ENCODE data around the gene GMCL2. TPM values are rescaled to one million over a fixed set of nuclear protein-coding genes. Genes with fewer than 3 reads are reported as not detected.
"Not testable (repeated sequence)": the region's sequence is repeated elsewhere in the genome, so short reads cannot be mapped to it uniquely, and the experiment has no call there.

GMCL2 gene, protein sequence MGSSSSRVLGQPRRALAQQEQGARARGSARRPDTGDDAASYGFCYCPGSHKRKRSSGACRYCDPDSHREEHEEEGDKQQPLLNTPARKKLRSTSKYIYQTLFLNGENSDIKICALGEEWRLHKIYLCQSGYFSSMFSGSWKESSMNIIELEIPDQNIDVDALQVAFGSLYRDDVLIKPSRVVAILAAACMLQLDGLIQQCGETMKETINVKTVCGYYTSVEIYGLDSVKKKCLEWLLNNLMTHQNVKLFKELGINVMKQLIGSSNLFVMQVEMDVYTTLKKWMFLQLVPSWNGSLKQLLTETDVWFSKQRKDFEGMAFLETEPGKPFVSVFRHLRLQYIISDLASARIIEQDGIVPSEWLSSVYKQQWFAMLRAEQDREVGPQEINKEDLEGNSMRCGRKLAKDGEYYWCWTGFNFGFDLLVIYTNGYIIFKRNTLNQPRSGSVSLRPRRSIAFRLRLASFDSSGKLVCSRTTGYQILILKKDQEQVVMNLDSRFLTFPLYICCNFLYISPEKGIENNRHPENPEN
- total RNA-seq = not detected

DNA sequence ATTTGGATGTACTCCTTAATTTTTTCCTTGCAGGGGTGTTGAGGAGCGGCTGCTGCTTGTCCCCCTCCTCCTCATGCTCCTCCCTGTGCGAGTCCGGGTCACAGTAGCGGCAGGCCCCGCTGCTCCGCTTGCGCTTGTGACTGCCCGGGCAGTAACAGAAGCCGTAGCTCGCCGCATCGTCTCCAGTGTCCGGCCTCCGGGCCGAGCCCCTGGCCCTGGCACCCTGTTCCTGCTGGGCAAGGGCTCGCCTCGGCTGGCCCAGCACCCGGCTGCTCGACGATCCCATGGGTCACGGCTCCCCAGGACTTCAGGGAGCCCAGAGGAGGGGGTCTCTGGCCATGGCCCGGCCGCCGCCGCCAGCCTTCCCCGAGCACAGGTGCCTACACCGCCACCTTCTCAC lies at the start of gene GMCL2:
TSS of gene GMCL2 (minus strand) at position 358 of the 400 bp plus-strand sequence. CDS start at position 286, 72 bp downstream.
- ATAC-seq (no peak), DNase-seq (ENCODE audit: low spot score) (no peak)

DNA sequence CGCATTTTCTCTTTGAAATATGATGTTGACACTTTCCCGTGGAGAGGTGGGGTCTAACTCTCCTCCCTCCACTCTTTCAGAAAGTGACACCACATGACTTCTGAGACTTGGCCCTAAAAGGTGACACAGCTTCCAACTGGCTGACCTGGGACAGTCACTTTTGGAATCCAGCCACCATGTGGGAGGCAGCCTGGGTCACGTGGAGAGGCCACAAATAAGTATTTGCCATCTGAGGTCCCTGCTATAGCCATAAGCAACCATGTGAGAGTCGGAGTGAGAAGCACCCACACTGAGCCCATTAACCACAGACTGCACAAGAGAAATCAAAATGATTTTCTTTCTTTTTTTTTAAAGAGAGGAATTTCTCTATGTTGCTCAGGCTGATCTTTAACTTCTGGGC lies 49.5 kb upstream of the GMCL2 start:
- Mint-ChIP-seq H3K4me3 (peak overlapping the region; percentile 71), H3K27ac (peak overlapping the region; percentile 96 to 97), H3K9me3 (no peaks in the 10 kb centered on the region), H3K4me1 (ENCODE audit: low read depth in 2 of 2) (peaks cover 41 to 49% of the 10 kb centered on the region in 2 donors), H3K36me3 (no peaks in the 10 kb centered on the region), H3K27me3 (no peaks in the 10 kb centered on the region)
- ATAC-seq (no peak), DNase-seq (ENCODE audit: low spot score) (no peak)

More for the DNA sequence above, at the start of gene GMCL2:
- Mint-ChIP-seq H3K9me3 (no peaks in the 10 kb centered on the region), H3K4me3 (no peak within 1 kb of the TSS), H3K36me3 (no peaks in the 10 kb centered on the region), H3K4me1 (ENCODE audit: low read depth in 2 of 2) (peaks cover 0 to 6% of the 10 kb centered on the region in 2 donors), H3K27ac (no peak within 1 kb of the TSS), H3K27me3 (peaks cover 0 to 2% of the 10 kb centered on the region in 2 donors)

DNA sequence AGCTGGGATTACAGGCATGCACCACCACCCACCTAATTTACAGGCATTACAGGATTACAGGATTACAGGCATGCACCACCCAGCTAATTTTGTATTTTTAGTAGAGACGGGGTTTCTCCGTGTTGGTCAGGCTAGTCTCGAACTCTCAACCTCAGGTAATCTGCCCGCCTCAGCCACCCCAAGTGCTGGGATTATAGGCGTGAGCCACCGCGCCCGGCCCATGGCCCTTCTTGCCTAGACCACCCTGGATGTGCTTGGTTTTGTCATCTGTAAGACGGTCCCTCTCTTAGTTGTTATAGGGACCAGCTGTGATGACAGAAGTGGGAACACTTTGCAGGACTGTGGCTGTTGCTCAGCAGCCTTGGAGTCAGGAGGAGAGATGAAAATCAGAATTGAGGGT lies 49.0 kb upstream of the GMCL2 start:
- no peaks in the 10 kb centered on the region for H3K9me3 Mint-ChIP-seq
- H3K27me3 Mint-ChIP-seq = no peaks in the 10 kb centered on the region
- peak overlapping the region; percentile 71 for H3K4me3 Mint-ChIP-seq
- ATAC-seq (no peak), DNase-seq (ENCODE audit: low spot score) (no peak)
- H3K27ac Mint-ChIP-seq = peak overlapping the region; percentile 96 to 97
- H3K4me1 Mint-ChIP-seq (ENCODE audit: low read depth in 2 of 2) = peaks cover 44 to 53% of the 10 kb centered on the region in 2 donors
- no peaks in the 10 kb centered on the region for H3K36me3 Mint-ChIP-seq

GRCh38 chr5:178235588-178235974 lies 48.4 kb upstream of the GMCL2 start:
- ATAC-seq = no peak
- Mint-ChIP-seq H3K4me1 (ENCODE audit: low read depth in 2 of 2) (peaks cover 45 to 53% of the 10 kb centered on the region in 2 donors), H3K36me3 (no peaks in the 10 kb centered on the region), H3K27ac (peak overlapping the region; percentile 78 to 97), H3K27me3 (no peaks in the 10 kb centered on the region), H3K4me3 (peak overlapping the region; percentile 71), H3K9me3 (no peaks in the 10 kb centered on the region)
- no peak for DNase-seq (ENCODE audit: low spot score)

DNA sequence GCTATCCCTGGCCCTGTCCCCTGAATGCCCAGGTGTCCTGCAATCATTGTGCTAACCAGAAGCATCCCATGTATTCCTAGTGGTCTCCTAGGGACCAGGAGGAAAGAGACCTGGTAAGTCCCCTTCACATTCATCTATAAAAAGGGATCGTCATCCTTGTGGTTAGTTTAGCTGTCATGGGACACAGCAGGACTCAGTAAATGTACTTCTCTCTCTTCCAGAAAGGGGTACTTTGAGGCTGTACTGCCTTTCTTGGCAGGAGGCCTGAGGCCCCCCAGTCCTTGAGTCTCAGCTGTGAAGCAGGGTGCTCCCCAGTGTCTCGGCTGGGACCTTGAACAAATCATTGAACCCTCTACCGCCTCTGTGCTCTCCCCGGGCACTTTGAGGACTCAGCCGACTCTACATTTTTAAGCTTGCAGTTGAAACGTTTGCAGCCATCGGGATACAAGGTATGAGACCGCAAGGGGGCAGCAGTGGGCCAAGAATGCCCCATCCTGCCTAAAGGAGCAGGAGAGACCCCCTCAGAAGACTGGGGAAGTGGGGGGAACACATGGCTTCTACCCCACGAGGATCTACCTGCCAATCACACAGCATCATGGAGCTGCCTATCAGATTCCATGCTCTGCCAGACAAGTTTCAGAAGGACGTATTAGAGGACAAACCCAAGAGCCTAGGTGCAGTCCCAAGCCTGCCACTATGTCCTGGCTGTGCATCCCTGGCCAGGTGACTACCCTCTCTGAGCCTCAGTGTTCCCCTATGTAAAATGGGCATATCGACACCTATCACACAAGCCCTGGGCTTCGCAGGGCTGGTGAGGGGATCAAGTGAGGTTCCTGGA lies 47.8 kb upstream of the GMCL2 start:
- H3K36me3 Mint-ChIP-seq = no peaks in the 10 kb centered on the region
- H3K4me1 Mint-ChIP-seq (ENCODE audit: low read depth in 2 of 2) = peaks cover 48 to 51% of the 10 kb centered on the region in 2 donors
- peak overlapping the region; percentile 71 for H3K4me3 Mint-ChIP-seq
- DNase-seq (ENCODE audit: low spot score) (peak; percentile 83), ATAC-seq (no peak)
- no peaks in the 10 kb centered on the region for H3K27me3 Mint-ChIP-seq
- H3K27ac Mint-ChIP-seq = peak overlapping the region; percentile 78 to 97
- no peaks in the 10 kb centered on the region for H3K9me3 Mint-ChIP-seq

GRCh38 chr5:178234121-178234749 lies 47.1 kb upstream of the GMCL2 start:
- ATAC-seq (no peak), DNase-seq (ENCODE audit: low spot score) (no peak)
- Mint-ChIP-seq H3K4me3 (no peak overlapping the region), H3K27me3 (no peaks in the 10 kb centered on the region), H3K27ac (peak overlapping the region; percentile 78 to 97), H3K36me3 (peaks cover 5% of the 10 kb centered on the region), H3K9me3 (no peaks in the 10 kb centered on the region), H3K4me1 (ENCODE audit: low read depth in 2 of 2) (peaks cover 53 to 56% of the 10 kb centered on the region in 2 donors)

- H3K9me3 Mint-ChIP-seq = no peaks in the 10 kb centered on the region
Measured at GRCh38 chr5:178232920-178233429, 45.8 kb upstream of the GMCL2 start.

GRCh38 chr5:178232124-178232919 lies 45.2 kb upstream of the GMCL2 start, which contains the start of gene PHYKPL:
TSS of gene PHYKPL (minus strand) at chr5:178232802. CDS start at chr5:178232550, 252 bp downstream.
- peak within 1 kb of the TSS; percentile 68 to 84 for H3K27ac Mint-ChIP-seq
- peaks cover 59 to 60% of the 10 kb centered on the region in 2 donors for H3K4me1 Mint-ChIP-seq (ENCODE audit: low read depth in 2 of 2)
- no peaks in the 10 kb centered on the region for H3K27me3 Mint-ChIP-seq
- DNase-seq (ENCODE audit: low spot score) (peak; percentile 87), ATAC-seq (peak; percentile 85 to 87)
- H3K4me3 Mint-ChIP-seq = peak within 1 kb of the TSS; percentile 90
- peaks cover 13% of the 10 kb centered on the region for H3K36me3 Mint-ChIP-seq
- H3K9me3 Mint-ChIP-seq = no peaks in the 10 kb centered on the region

More at GRCh38 chr5:178232920-178233429, 45.8 kb upstream of the GMCL2 start:
- Mint-ChIP-seq H3K36me3 (peaks cover 7% of the 10 kb centered on the region), H3K4me1 (ENCODE audit: low read depth in 2 of 2) (peaks cover 54 to 56% of the 10 kb centered on the region in 2 donors), H3K27ac (peak overlapping the region; percentile 62 to 72), H3K27me3 (no peaks in the 10 kb centered on the region), H3K4me3 (peak overlapping the region; percentile 66)
- DNase-seq (ENCODE audit: low spot score) = no peak
- no peak for ATAC-seq

- Mint-ChIP-seq H3K4me1 (ENCODE audit: low read depth in 2 of 2) (peaks cover 56 to 59% of the 10 kb centered on the region in 2 donors), H3K27me3 (no peaks in the 10 kb centered on the region), H3K27ac (peak overlapping the region; percentile 68 to 84), H3K9me3 (no peaks in the 10 kb centered on the region), H3K4me3 (peak overlapping the region; percentile 90), H3K36me3 (peaks cover 18% of the 10 kb centered on the region)
- ATAC-seq (peak; percentile 1), DNase-seq (ENCODE audit: low spot score) (no peak)
Measured at GRCh38 chr5:178231539-178232123, 44.5 kb upstream of the GMCL2 start.

DNA sequence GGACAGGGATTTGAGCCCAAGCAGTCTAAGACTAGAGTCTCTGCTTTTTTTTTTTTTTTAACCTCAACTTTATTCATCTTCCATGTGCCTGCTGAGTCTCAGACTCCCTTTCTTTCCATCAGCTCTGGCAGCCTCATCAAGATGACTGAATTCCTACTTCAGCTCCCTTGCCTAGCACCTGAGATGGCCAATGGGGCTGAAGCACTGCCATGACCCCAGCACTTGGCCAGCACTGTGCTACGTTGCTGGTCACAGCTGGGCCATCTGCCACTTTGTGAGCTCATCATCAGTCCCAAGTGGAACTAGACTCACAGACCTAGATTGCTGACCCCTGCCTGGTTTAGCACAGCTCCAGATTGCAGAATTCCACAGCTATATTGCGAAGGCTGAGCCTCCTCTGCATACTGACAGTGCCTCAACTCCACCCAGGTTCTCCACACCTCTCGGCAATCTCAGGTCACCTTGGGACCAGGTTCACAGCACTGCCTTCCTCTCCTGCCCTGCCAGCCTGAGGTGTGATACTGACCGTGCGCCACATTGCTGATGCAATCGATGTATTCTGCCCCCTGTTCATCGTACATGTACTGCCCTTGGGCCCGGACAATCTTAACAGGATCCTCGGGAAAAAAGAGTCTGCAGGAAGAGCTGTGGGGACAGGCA lies 43.8 kb upstream of the GMCL2 start:
- H3K4me3 Mint-ChIP-seq = peak overlapping the region; percentile 90
- H3K4me1 Mint-ChIP-seq (ENCODE audit: low read depth in 2 of 2) = peaks cover 49 to 55% of the 10 kb centered on the region in 2 donors
- no peaks in the 10 kb centered on the region for H3K9me3 Mint-ChIP-seq
- H3K36me3 Mint-ChIP-seq = peaks cover 18% of the 10 kb centered on the region
- H3K27ac Mint-ChIP-seq = peak overlapping the region; percentile 68 to 84
- no peak for DNase-seq (ENCODE audit: low spot score)
- H3K27me3 Mint-ChIP-seq = no peaks in the 10 kb centered on the region
- ATAC-seq = no peak

DNA sequence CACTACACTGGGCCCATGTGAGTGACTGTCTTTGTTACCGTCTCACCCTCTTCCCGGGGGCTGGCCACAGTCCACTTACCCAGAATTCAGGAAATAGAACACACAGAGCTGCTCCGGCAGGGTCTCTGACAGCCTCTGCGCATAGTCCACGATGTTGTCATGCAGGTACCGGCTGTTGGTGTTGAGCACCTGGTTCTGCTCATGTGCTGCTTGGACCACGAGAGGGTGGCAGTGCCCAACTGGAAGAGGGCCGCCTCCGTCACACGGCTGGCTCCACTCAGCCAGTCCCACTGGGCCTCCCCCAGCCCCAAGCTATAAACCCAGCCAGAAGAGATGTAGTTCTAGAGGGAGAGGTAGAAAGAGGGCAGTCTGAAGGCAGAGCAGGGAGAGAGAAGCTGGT lies 42.7 kb upstream of the GMCL2 start:
- Mint-ChIP-seq H3K4me3 (peak overlapping the region; percentile 90), H3K27ac (peak overlapping the region; percentile 68 to 82), H3K36me3 (peaks cover 18% of the 10 kb centered on the region), H3K4me1 (ENCODE audit: low read depth in 2 of 2) (peaks cover 46 to 50% of the 10 kb centered on the region in 2 donors), H3K9me3 (no peaks in the 10 kb centered on the region), H3K27me3 (no peaks in the 10 kb centered on the region)
- DNase-seq (ENCODE audit: low spot score) (no peak), ATAC-seq (no peak)

GRCh38 chr5:178229111-178229510 lies 41.9 kb upstream of the GMCL2 start:
- H3K4me1 Mint-ChIP-seq (ENCODE audit: low read depth in 2 of 2) = peaks cover 46 to 49% of the 10 kb centered on the region in 2 donors
- H3K36me3 Mint-ChIP-seq = peaks cover 18% of the 10 kb centered on the region
- DNase-seq (ENCODE audit: low spot score); H3K9me3 Mint-ChIP-seq; ATAC-seq; H3K27me3 Mint-ChIP-seq: not testable (repeated sequence)
- peak overlapping the region; percentile 59 to 82 for H3K27ac Mint-ChIP-seq
- H3K4me3 Mint-ChIP-seq = peak overlapping the region; percentile 90
